ENCODE results near the gene PEDS1.
"Not testable (repeated sequence)": the region's sequence is repeated elsewhere in the genome, so short reads cannot be mapped to it uniquely, and the experiment has no call there.

PEDS1 gene

DNA sequence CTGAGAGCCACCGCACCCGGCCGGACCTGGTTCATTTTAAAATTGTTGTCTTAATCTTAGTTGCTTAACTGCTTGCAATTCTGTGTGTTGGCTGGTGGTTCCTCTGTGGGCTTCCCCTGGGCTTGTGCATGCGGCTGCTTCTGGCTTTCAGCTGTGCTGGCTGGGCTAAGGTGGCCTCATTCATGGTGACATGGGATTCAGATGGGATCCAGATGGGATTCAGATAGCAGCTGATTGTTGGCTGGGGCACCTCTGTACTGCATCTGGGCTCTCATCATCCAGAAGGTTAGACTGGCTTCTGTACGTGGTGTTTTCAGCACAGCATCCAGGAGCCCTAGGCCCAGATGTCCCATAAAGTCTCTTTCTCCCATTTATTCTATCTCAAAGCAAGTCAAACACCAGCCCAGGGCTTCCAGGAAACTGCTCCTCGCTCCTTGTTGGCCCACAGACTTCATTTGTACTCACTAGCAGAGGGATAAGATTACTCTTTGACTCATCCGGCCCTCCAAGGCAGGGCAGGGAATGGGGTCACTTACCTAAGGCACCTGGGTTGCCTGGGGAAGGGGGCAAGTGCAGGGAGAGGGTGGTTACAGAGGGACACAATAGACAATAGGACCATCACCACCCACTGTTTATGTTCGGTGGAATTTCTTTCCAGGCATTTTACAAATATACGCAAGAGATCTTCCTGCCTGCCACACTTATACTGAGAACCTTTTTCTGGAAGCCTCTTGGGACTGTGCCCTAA is 10.2 kb upstream of the PEDS1 start:
- DNase-seq (ENCODE audit: low read depth) = no peak

DNA sequence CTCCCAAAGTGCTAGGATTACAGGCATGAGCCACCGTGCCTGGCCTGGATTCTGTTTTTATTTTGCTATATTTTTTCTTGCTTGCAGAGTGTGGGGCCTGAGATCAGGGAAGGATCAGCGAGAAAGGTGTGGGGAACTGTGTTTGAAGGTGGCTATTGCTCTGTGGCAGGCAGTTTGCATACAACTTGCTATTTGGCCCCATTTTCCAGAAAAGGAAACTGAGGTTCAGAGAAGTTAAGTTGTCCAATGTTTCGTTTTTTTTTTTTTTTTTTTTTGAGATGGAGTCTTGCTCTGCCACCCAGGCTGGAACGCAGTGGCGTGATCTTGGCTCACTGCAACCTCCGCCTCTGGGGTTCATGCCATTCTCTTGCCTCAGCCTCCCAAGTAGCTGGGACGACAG is 8.0 kb upstream of the PEDS1 start:
- not testable (repeated sequence) for DNase-seq (ENCODE audit: low read depth)

DNA sequence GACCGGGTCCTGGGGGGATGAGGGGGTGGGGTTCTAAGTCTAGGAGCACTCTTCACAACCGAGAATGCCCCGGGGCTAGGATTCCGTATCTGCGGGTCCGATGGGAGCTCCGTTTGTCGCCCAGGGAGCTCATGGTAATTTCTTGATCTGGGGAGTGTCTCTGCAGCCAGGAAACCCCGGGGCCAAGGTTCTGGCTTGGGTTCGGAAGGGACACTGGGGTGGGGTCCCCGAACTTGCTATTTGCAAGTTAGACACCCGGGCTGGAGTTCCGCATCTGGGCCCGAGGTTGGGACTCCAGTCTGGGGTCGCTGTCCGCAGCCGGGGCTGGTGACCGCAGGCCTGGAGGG is 397 bp downstream of the PEDS1 start:
- DNase-seq (ENCODE audit: low read depth) = no peak

DNA sequence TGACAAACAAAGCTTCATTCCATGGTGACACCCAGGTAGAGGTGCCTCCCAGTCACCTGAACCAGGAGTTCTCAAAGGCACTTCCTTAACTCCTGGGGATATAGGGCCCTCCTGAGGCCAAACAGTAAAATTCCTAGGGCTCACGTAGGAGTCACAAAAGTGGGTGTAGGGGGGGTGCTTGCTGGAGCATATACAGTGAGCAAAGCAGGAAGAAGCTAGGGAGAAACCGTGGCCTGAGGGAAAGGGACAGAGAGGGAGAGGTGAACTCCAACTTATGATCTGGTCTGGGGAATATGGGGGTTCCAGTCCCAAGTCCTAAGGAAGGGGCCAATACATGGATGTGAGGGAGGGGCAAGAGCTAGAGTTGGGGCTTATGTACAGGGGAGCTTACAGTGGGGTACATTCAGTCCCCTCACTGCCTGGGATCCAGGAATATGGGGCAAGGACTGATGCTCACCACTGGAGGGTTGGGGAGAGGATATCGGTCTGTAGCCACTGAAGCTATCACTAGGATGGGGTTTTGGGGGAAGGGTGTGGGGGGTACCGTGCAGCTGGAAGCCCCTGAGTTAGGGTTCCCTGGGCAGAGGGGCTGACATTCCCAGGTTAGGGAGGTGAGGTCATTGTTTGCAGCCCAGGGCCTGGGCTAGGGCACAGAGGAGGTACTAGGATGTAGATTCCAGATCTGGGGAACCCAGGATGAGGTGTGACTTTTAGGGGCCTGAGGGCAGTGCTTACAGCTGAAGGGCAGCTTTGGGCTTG is 950 bp downstream of the PEDS1 start:
- no peak for DNase-seq (ENCODE audit: low read depth)

DNA sequence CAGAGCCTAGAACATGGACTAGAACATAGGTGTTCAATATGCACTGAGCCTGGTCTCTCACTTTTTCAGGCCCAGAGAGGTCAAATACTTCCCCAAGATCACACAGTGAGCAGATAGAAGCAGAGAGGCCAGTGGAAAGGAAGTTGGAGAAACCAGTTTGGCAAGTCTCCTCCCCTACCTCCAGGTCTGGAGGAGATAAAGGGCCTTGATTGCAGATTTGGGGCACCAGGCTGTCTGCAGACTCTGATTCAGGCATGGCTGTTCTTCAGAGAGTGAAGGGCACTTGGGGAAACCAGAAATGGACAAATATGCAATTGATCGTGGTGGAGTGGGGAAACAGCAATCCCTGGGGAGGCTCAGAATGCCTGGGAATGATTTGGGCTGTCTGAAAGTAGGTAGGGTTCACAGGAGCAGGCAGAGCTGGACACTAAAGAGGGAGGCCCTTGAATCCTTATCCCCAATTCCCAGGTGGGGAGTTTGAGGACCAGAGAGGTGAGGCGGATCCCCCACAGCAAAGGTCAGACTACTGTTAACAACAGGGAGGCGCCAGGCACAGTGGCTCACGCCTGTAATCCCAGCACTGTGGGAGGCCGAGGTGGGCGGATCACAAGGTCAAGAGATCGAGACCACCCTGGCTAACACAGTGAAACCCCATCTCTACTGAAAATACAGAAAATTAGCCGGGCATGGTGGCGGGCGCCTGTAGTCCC is 2.3 kb downstream of the PEDS1 start:
- no peak for DNase-seq (ENCODE audit: low read depth)

DNA sequence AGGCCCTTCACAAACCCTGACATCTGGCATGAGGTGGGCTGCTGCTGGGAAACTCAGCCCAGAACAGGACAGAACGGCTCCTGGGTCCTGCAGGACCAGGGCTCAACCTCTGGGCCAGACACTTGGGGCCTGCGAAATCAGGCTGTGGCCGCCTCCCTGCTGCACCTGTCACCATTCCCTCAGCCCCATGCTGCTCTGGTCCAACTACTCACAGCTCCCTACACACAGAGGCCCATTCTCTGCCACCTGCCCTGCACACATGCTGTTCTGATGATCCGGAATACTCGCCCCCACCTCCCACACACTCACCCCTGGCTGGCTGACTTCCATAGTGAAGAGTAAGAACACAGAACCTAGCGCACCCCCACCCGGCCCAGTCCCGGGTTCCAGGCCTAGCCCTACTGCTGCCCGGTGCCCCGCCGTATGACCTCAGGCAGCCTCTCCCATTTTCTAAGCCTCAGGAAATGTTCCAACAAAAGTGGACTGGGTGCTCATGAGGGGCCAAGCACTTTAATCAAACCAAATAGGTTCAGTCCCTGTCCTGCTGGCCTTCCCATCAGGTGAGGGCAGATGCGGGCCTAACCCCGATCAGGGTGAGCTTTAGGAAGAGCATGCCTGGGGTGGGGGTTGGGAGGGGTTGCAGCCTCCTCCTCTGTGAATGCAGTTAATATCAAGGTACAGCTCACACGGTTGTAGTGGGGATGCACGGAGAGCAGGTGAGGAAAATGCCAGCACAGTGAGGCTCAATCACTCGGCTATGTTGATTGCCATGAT is 3.9 kb downstream of the PEDS1 start:
- DNase-seq (ENCODE audit: low read depth) = no peak

DNA sequence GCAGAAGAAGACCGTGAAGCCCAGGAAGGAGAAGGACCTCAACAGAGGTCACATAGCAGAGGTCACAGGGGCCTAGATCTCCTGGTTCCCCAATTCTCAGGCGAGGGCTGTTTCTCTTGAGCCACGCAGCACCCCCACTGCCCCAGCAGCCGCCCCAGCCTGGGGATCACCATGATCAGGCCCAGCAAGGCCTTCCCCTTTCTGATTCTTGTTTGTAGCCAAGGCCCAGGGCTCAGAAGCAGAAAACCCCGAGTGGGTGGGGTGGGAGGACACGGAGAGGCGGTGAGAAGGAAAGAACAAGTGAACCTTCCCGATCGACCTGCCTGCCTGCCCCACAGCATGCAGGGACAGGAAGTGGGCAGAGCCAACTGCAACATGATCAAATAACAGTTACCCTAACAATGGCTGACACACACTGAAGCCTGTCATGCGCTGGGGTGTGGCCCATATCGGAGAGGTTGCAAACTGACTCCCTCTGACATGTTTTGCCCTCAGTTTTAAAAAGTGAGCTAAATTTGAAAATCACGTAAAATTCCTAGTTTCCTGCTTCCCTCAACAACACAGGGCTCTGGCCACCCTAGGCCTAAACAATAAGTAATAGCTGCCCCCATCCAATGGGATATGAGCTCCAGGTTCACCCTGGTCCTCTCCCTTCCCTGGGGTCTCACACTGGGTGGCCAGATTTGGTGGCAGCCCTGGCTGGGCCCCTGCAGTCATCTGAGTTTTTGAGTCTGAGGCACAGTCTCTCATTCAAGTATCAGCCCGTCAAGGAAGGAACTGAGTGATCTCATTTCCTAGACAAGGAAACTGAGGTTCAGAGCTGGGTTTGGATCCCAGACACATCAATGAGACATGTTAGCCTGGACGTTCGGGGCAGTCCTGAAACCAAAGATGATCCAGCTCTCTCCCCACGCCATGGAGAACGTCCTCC is 6.5 kb downstream of the PEDS1 start:
- peak; percentile 56 for DNase-seq (ENCODE audit: low read depth)

DNA sequence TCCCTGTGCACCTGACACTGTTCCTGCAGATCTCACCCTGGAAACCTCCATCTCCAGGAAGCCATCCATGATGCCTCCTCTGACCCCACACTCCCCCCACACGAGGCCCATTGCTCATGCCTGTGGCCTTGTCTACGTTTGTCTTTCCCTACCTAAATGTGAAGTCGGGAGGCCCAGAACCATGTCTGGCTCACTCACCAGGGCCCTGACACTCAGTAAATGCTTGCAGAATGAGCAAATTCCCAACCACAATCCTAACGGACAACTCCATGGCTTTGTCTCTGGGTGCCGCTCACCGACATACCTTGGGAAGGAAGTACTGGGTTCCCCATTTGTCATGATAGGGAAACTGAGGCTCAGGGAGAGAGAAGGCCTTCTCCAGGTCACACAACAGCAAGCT is 7.3 kb downstream of the PEDS1 start:
- no peak for DNase-seq (ENCODE audit: low read depth)

DNA sequence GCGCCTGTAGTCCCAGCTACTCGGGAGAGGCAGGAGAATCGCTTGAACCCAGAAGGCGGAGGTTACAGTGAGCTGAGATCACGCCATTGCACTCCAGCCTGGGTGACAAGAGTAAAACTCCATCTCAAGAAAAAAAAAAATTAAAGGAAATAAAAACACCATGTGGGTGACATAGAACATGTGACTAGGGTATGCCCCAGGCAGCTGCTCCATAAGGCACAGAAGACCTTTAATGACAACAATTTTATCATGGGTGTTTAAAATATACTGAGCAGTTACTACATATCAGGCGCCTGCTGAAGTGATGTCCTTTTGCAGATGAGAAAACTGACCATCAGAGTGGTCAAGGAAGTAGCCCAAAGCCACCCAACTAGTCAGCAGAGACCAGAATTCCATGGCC is 8.0 kb downstream of the PEDS1 start:
- DNase-seq (ENCODE audit: low read depth) = no peak

DNA sequence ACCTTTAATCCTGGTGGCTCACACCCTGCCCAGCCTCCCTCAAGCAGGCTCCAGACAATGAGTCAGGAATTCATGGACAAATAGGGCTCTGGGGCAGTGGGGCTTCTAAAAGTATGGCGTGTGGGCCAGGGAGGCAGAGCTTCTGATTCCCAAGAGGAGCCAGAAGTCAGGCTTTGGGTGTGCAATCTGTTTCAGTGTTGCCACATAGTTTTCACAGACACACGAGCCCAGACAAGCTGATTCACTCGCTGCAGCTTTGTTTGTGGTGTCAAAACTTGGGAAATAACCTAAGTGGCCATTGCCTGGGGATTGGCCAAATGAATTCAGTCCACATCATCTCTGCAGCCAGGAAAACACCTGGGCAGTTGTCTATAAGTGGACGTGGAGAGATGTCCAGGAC is 9.2 kb downstream of the PEDS1 start:
- DNase-seq (ENCODE audit: low read depth) = no peak

DNA sequence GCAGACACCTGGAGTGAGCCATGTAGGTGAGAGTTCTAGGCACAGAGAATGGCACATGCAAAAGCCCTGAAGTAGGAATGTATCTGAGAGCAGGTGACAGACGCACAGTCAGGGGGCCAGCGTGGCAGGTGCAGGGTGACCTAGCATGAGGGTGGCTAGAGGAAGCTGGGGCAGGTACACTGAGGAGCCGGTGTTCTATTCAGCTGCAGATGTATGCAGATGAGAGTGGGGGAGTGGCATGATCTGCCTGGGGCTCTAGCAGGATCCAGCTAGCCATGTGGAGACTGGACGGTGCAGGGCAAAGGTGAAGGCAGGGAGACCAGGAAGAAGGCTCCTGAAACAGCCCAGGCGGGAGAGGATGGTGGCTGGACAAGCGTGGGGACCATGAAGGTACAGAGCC is 10.7 kb downstream of the PEDS1 start:
- DNase-seq (ENCODE audit: low read depth) = no peak

DNA sequence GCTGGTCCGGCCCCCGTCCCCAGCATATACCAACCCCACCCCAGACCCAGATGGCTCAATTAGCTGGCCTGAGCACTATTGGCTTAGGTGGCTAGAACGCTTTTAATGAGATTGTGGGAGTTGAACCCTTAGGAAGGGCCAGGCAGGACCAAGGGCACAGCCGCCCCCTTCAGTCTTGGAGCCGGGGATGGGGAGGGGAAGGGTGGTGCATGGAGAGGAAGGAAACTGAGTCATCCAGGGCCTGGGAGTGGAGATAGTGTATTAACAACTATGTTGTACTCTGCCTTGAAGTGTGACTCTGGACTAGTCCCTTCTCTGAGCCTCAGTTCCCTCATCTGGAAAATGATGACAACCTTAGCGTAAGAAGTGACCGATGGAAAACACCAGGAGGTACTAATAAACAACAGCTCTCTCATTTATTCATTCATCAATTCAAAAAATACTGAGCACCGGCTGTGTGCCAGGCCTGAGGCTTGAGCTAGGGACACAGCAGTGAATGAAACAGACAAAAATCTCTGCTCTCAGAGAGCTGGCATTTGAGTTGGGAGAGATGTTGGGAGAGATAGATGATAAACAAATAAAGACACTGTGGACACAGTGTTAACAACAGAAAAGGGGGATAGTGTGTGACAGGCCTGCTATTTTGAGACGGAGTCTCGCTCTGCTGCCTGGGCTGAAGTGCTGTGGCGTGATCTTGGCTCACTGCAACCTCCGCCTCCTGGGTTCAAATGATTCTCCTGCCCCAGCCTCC is 11.5 kb downstream of the PEDS1 start:
- DNase-seq (ENCODE audit: low read depth) = no peak

DNA sequence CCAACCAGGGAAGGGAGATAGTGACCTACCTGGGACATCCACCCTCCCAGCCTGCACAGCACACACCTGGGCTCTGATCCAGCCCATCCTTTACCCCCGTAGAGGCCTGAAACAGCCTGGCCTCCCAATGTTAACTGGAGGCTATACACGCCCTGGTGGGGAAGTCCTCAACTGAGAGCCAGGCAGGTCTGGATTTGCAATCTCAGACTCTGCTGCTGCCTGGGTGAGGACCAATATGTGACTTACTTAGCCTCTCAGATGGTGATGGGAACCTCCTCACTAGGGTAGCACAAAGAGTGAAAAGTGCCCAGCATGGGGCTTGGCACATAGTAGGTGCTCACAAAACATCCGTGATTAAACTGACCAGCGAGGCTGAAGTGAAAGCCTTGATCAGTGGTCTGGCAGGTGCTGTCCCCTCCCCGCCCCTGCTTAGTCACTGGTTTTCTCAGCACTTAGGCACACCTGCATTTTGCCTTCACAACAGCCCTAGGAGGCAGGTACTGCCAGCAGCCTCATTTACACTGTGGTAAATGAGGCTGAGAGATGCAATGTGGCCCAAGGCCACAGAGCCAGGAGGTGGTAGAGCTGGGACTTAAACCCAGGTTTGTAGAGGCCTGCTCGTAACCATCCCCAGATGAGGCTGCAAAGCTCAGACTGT is 12.4 kb downstream of the PEDS1 start:
- DNase-seq (ENCODE audit: low read depth) = no peak

DNA sequence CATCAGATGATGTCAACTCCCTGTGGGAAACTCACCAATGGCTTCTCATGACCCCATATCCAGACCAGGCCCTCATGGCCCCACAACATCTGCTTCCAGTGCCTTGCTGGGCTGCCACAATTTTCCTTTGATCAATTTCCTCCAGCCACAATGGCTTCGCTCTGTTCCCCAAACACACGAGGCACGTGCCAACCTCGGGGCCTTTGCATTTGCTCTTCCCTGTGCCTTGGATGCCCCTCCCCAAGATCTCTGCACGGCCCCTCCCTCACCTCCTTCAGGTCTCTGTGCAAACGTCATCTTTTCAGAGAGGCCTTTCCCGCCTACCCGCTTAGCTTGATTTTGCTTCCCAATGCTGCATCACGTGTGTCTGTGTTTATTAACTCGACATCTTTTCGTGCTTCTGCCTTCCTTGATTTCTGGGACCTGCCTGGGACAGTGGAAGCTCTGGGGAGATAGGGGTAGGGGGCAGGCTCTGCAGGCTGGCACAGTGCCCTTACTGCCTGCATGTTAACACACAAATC is 13.1 kb downstream of the PEDS1 start:
- DNase-seq (ENCODE audit: low read depth) = no peak

DNA sequence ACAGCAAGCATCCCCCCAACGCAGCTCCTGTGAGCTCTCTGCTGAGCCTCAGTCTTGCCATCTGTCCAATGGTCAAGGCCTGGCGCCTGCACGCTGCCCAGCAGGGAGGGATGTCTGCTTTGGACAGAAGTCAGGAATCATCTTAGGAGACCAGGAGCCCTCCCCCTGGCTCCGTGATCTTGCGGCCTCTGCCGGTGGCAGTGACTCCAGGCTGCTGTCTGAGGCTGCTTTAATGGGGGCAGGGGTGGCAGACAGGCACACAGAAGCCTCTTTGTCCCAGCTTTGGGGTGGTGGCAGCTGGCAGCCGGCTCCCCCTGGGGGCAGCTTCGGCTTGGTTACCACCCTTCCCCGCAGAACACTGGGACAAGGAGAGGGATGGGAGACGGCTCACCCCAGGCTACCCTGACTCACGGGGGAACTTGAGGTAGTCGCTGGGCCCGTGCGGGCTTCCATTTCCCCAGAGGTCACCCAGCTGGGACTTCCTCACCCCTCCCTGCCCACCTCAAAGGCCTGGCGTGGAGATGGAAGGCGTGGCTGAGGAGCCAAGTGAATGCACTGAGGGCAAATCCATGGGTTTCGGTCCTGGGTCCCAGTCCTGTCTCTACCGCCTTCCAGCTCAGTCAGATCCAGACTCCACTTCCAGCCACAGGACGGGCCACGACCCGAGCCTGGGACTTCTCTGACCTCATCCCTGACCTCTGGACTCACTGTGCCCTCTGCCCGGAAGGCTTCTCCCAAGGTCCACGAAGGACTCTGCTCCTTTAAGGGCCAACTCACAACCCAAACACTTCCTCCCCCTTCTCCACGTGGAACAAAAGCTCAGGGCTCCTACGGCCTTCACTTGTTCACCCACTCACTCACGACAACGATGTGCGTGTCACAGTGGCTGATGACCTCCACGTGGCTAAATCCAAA is 14.8 kb downstream of the PEDS1 start:
- DNase-seq (ENCODE audit: low read depth) = no peak

DNA sequence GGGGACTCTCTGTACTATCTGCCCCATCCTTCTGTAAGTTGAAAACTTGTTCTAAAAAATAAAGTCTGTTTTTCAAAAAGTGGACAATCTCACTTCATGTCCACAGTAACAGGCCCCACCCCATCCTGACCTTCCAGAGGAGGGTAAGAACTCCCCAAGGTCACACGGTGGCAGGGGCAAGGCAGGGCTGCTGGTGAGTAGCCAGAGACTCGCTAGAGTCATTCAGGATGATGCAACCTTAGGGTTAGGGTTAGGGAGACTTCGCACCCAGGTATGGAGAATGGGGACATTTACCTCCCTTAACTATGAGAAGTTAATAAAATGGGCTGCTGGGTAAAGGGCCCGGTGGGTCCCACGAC is 15.4 kb downstream of the PEDS1 start:
- DNase-seq (ENCODE audit: low read depth) = no peak

DNA sequence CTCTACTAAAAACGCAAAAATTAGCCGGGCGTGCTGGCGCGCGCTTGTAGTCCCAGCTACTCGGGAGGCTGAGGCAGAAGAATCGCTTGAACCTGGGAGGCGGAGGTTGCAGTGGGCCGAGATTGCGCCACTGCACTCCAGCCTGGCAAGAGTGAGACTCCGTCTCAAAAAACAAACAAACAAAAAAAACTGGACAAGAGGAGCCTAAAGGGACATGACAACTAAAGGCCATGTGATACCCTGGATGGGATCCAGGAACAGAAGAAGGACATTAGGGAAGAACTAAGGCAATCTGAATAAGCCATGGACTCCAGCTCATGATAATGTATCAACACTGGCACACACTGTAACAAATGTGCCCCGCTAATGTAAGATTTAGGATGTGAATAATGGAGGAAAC is 15.8 kb downstream of the PEDS1 start:
- DNase-seq (ENCODE audit: low read depth) = not testable (repeated sequence)

DNA sequence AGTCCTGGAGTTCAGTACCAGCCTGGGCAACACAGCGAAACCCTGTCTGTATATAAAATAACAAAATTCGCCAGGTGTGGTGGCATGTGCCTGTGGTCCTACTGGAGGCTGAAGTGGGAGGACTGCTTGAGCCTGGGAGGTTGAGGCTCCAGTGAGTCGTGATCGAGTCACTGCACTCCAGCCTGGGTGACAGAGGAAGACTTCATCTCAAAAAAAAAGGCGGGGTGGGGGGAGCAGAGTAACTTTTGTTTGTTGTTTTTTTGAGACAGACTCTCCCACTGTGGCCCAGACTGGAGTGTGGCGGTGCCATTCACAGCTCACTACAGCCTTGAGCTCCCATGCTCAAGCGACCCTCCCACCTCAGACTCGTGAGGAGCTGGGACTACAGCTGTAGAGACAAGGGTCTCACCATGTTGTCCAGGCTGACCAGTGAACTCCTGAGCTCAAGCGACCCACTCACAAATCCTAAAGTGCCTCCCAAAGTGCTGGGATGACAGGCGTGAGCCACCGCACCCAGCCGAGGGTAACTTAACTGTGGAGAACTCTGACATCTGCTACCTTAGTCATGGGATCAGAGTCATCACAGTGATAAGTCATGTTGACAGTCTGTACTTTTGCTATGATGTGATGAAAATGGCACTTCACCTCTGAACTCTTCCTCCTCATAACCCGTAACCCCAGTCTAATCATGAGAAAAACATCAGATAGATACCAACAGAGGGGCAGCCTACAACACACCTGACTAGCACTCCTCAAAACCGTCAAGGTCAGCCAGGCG is 16.5 kb downstream of the PEDS1 start:
- no peak for DNase-seq (ENCODE audit: low read depth)

Data from stimulated activated CD8-positive, alpha-beta memory T cell treated with anti-CD3 and anti-CD28 coated beads, Interleukin-12 subunit alpha, Interleukin-12 subunit beta, amount 100 ng/mL, for 1 hour (primary cell).